ENCODE data around the gene TMEM235. TPM values are rescaled to one million over a fixed set of nuclear protein-coding genes. Genes with fewer than 3 reads are reported as not detected.

The TMEM235 gene
- total RNA-seq, 2 experiments from 2014 or later = 0.32 TPM; not detected in 1

DNA sequence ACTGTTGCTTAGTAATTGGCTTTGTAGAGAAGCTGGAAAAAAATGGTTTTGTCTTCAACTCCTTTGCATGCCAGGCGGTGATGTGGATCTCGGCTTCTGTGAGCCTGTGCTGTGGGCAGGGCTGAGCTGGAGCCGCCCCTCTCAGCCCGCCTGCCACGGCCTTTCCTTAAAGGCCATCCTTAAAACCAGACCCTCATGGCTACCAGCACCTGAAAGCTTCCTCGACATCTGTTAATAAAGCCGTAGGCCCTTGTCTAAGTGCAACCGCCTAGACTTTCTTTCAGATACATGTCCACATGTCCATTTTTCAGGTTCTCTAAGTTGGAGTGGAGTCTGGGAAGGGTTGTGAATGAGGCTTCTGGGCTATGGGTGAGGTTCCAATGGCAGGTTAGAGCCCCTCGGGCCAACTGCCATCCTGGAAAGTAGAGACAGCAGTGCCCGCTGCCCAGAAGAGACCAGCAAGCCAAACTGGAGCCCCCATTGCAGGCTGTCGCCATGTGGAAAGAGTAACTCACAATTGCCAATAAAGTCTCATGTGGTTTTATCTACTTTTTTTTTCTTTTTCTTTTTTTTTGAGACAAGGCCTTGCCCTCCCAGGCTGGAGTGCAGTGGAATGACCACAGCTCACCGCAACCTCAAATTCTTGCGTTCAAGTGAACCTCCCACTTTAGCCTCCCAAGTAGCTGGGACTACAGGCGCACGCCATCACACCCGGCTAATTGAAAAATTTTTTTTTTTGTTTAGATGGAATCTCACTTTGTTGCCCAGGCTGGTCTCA is 6.2 kb upstream of the TMEM235 start:
- DNase-seq (ENCODE audit: low spot score) = no peak
- Histone ChIP-seq H2AFZ (ENCODE audit: low read length) (no peak overlapping the region), H3K4me1 (ENCODE audit: insufficient read depth, low read length, poor library complexity, severe bottlenecking) (peaks cover 6% of the 10 kb centered on the region), H4K20me1 (ENCODE audit: insufficient read depth, low read length) (no peaks in the 10 kb centered on the region), H3K4me3 (ENCODE audit: low read depth, low read length, poor library complexity, severe bottlenecking) (no peak overlapping the region), H3K9me3 (ENCODE audit: low read length) (no peaks in the 10 kb centered on the region), H3K27ac (ENCODE audit: low read depth, low read length, poor library complexity, severe bottlenecking) (no peak overlapping the region), H3K79me2 (ENCODE audit: insufficient read depth, low read depth, low read length) (no peaks in the 10 kb centered on the region), H3K36me3 (ENCODE audit: insufficient read depth, low read length) (peaks cover 52% of the 10 kb centered on the region), H3K4me2 (ENCODE audit: low read length) (no peak overlapping the region), H3K9me2 (ENCODE audit: insufficient read depth, low read length) (no peaks in the 10 kb centered on the region)
- ChIA-PET CTCF (ENCODE audit: unreplicated experiment) (no interaction called here), POLR2A (interaction anchor here (1.9 kb wide), 1 partner anchor 10 kb away, joined by 4 read pairs; no protein-coding TSS in a partner anchor)
- no TSS peak for BruUV-seq (replicated peaks)
- intact Hi-C loops (cut with micrococcal nuclease; ENCODE audit: unreplicated experiment) = no loop called here
- TF ChIP-seq, protein P1, sequence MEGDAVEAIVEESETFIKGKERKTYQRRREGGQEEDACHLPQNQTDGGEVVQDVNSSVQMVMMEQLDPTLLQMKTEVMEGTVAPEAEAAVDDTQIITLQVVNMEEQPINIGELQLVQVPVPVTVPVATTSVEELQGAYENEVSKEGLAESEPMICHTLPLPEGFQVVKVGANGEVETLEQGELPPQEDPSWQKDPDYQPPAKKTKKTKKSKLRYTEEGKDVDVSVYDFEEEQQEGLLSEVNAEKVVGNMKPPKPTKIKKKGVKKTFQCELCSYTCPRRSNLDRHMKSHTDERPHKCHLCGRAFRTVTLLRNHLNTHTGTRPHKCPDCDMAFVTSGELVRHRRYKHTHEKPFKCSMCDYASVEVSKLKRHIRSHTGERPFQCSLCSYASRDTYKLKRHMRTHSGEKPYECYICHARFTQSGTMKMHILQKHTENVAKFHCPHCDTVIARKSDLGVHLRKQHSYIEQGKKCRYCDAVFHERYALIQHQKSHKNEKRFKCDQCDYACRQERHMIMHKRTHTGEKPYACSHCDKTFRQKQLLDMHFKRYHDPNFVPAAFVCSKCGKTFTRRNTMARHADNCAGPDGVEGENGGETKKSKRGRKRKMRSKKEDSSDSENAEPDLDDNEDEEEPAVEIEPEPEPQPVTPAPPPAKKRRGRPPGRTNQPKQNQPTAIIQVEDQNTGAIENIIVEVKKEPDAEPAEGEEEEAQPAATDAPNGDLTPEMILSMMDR (conservative IDR thresholded peaks at IDR 0.05; ENCODE audit: low read length) = no peak
- TF ChIP-seq EZH2phosphoT487 (IDR thresholded peaks at IDR 0.05; ENCODE audit: borderline replicate concordance, low read depth, low read length) = no peak

GRCh38 chr17:78226055-78226758 is 5.2 kb upstream of the TMEM235 start:
- TF ChIP-seq EZH2phosphoT487 (IDR thresholded peaks at IDR 0.05; ENCODE audit: borderline replicate concordance, low read depth, low read length) = no peak
- TF ChIP-seq, protein P1 (conservative IDR thresholded peaks at IDR 0.05; ENCODE audit: low read length) = no peak
- Histone ChIP-seq H3K79me2 (ENCODE audit: insufficient read depth, low read depth, low read length) (no peaks in the 10 kb centered on the region), H3K4me1 (ENCODE audit: insufficient read depth, low read length, poor library complexity, severe bottlenecking) (peaks cover 14% of the 10 kb centered on the region), H3K27ac (ENCODE audit: low read depth, low read length, poor library complexity, severe bottlenecking) (no peak overlapping the region), H3K4me2 (ENCODE audit: low read length) (no peak overlapping the region), H3K9me2 (ENCODE audit: insufficient read depth, low read length) (no peaks in the 10 kb centered on the region), H2AFZ (ENCODE audit: low read length) (no peak overlapping the region), H4K20me1 (ENCODE audit: insufficient read depth, low read length) (no peaks in the 10 kb centered on the region), H3K36me3 (ENCODE audit: insufficient read depth, low read length) (peaks cover 43% of the 10 kb centered on the region), H3K4me3 (ENCODE audit: low read depth, low read length, poor library complexity, severe bottlenecking) (no peak overlapping the region), H3K9me3 (ENCODE audit: low read length) (no peaks in the 10 kb centered on the region)
- intact Hi-C loops (cut with micrococcal nuclease; ENCODE audit: unreplicated experiment) = no loop called here
- ChIA-PET CTCF (ENCODE audit: unreplicated experiment) (no interaction called here), POLR2A (interaction anchor here (1.1 to 1.9 kb wide), 2 partner anchors 11 to 17 kb away, joined by 4 read pairs; no protein-coding TSS in a partner anchor)
- no peak for DNase-seq (ENCODE audit: low spot score)
- no TSS peak for BruUV-seq (replicated peaks)
